Measurements from ENCODE around the gene BACH2. TPM values are rescaled to one million over a fixed set of nuclear protein-coding genes. Genes with fewer than 3 reads are reported as not detected.
A peak's percentile ranks its signal among the peaks of the same experiment; 100 is the strongest.

BACH2 gene
- total RNA-seq, 4 donors from 2014 or later: 3.6 to 13.4 (median 7.5) TPM

- no peaks in the 10 kb centered on the region for H3K36me3 ChIP-seq
- no peaks in the 10 kb centered on the region for H3K27me3 ChIP-seq
- TF ChIP-seq CTCF (IDR thresholded peaks at IDR 0.05 in 4 of 5, conservative IDR thresholded peaks at IDR 0.05 in 1 of 5): no peak
- no peak for TF ChIP-seq POLR2A (IDR thresholded peaks at IDR 0.05)
- peak overlapping the region in 3 of 4 donors; percentile 35 to 61 (median 35) for H3K27ac ChIP-seq
- ATAC-seq (peak in 1 of 2 donors; percentile 60), DNase-seq (no peak)
- H3K4me1 ChIP-seq: peaks cover 29 to 30% of the 10 kb centered on the region in 2 donors
- in situ Hi-C loops (cut with MboI; ENCODE audit: low sequenced_read_pairs in 4 of 4): no loop called here
- H3K9me3 ChIP-seq: no peaks in the 10 kb centered on the region
- no peak overlapping the region for H3K4me3 ChIP-seq
- intact Hi-C loops (cut with DNase I; ENCODE audit: low total_unique reads): loop anchor here (5.0 kb wide), 1 partner anchor 41 kb away; no protein-coding TSS in a partner anchor
Measured at GRCh38 chr6:90178384-90178855, 118.2 kb downstream of the BACH2 start.

- Histone ChIP-seq H3K4me1 (peaks cover 22 to 24% of the 10 kb centered on the region in 2 donors), H3K27me3 (no peaks in the 10 kb centered on the region), H3K9me3 (no peaks in the 10 kb centered on the region), H3K36me3 (no peaks in the 10 kb centered on the region), H3K27ac (peak overlapping the region in 3 of 4 donors; percentile 35 to 61 (median 35)), H3K4me3 (no peak overlapping the region)
- ATAC-seq (peak in 1 of 2 donors; percentile 29), DNase-seq (no peak)
- intact Hi-C loops (cut with DNase I; ENCODE audit: low total_unique reads): loop anchor here (5.0 kb wide), 1 partner anchor 40 kb away; no protein-coding TSS in a partner anchor
- TF ChIP-seq CTCF (IDR thresholded peaks at IDR 0.05 in 4 of 5, conservative IDR thresholded peaks at IDR 0.05 in 1 of 5) (no peak), POLR2A (IDR thresholded peaks at IDR 0.05) (no peak)
- in situ Hi-C loops (cut with MboI; ENCODE audit: low sequenced_read_pairs in 4 of 4): no loop called here
Measured at GRCh38 chr6:90177544-90178383, 118.9 kb downstream of the BACH2 start.

GRCh38 chr6:90175627-90176538 is 120.8 kb downstream of the BACH2 start:
- no peaks in the 10 kb centered on the region for H3K9me3 ChIP-seq
- H3K27ac ChIP-seq: peak overlapping the region in 3 of 4 donors; percentile 38 to 53 (median 48)
- DNase-seq (peak in 1 of 2 donors; percentile 38), ATAC-seq (peak; percentile 54 to 57)
- in situ Hi-C loops (cut with MboI; ENCODE audit: low sequenced_read_pairs in 4 of 4) (no loop called here), intact Hi-C loops (cut with DNase I; ENCODE audit: low total_unique reads) (loop anchor here (5.0 kb wide), 1 partner anchor 39 kb away; no protein-coding TSS in a partner anchor)
- TF ChIP-seq POLR2A (IDR thresholded peaks at IDR 0.05): no peak
- peaks cover 31 to 33% of the 10 kb centered on the region in 2 donors for H3K4me1 ChIP-seq
- no peak overlapping the region for H3K4me3 ChIP-seq
- H3K36me3 ChIP-seq: no peaks in the 10 kb centered on the region
- H3K27me3 ChIP-seq: no peaks in the 10 kb centered on the region

- Histone ChIP-seq H3K9me3 (no peaks in the 10 kb centered on the region), H3K27ac (no peak overlapping the region), H3K36me3 (no peaks in the 10 kb centered on the region), H3K27me3 (no peaks in the 10 kb centered on the region), H3K4me3 (no peak overlapping the region), H3K4me1 (peaks cover 45 to 47% of the 10 kb centered on the region in 2 donors)
- no peak for ATAC-seq
- in situ Hi-C loops (cut with MboI; ENCODE audit: low sequenced_read_pairs in 4 of 4): no loop called here
- no peak for DNase-seq
- intact Hi-C loops (cut with DNase I; ENCODE audit: low total_unique reads): no loop called here
- no peak for TF ChIP-seq CTCF (IDR thresholded peaks at IDR 0.05 in 4 of 5, conservative IDR thresholded peaks at IDR 0.05 in 1 of 5)
- TF ChIP-seq POLR2A (IDR thresholded peaks at IDR 0.05): no peak
Measured at GRCh38 chr6:90173262-90173925, 123.2 kb downstream of the BACH2 start.
